Right lung (tissue), 5 donors: Measurements from ENCODE around the gene NCAN. TPM values are rescaled to one million over a fixed set of nuclear protein-coding genes. Genes with fewer than 3 reads are reported as not detected.

Experiments
- DNase-seq, 2 donors: peaks; one replicate each; pipeline ENCODE4 v3.0.0-alpha.2; 2013
- polyA plus RNA-seq, 5 donors: library from polyadenylated mRNA; unstranded; fragments of 120-200 nt; gene quantifications; one replicate each; pipeline versions ENCODE4 v1.2.1 to v1.2.3, GENCODE V29; 2013; ENCODE audit warnings: inconsistent platforms in 1 of 5, low replicate concordance in 1 of 5; ENCODE audit not compliant: insufficient read length in 5 of 5, insufficient read depth in 1 of 5

Gene NCAN
- polyA plus RNA-seq, 5 donors: 0.03 to 0.09 (median 0.05) TPM

GRCh38 chr19:19279062-19279612 lies 67.4 kb downstream of the NCAN start:
- no peak for DNase-seq

GRCh38 chr19:19279853-19280252 lies 68.1 kb downstream of the NCAN start:
- DNase-seq: no peak

GRCh38 chr19:19280561-19280960 lies 68.8 kb downstream of the NCAN start:
- DNase-seq: no peak

- no peak for DNase-seq
Measured at GRCh38 chr19:19285686-19286085, 73.9 kb downstream of the NCAN start.

GRCh38 chr19:19292607-19293006 lies 80.8 kb downstream of the NCAN start:
- DNase-seq: no peak

GRCh38 chr19:19294914-19295313 lies 83.2 kb downstream of the NCAN start:
- DNase-seq: no peak

GRCh38 chr19:19296953-19297689 lies 85.4 kb downstream of the NCAN start:
- no peak for DNase-seq

GRCh38 chr19:19297759-19298158 lies 86.0 kb downstream of the NCAN start:
- DNase-seq: no peak

GRCh38 chr19:19300613-19301012 lies 88.9 kb downstream of the NCAN start:
- DNase-seq: no peak

Other genes starting within 250 kb of the NCAN start
- 100 to 1,000 TPM in 3 of 5 donors, 10 to 100 TPM in 2; 93.2 to 132 (median 100) TPM for gene SUGP2, start 178.4 kb upstream of the NCAN start, polyA plus RNA-seq
- 10 to 100 TPM; 26.6 to 43.7 (median 33.1) TPM for gene ARMC6, start 178.4 kb upstream of the NCAN start, polyA plus RNA-seq
- gene SLC25A42, start 148.0 kb upstream of the NCAN start, polyA plus RNA-seq: 10 to 100 TPM; 10.2 to 15.9 (median 12.9) TPM
- 10 to 100 TPM; 19.4 to 31.3 (median 25.3) TPM for gene TMEM161A, start 73.5 kb upstream of the NCAN start, polyA plus RNA-seq
- gene MEF2B, start 41.7 kb upstream of the NCAN start, polyA plus RNA-seq: 1 to 10 TPM; 1.5 to 3.6 (median 3.5) TPM
- gene BORCS8, start 19.8 kb upstream of the NCAN start, polyA plus RNA-seq: 10 to 100 TPM; 16.3 to 20.7 (median 17.6) TPM
- gene RFXANK, start 19.7 kb upstream of the NCAN start, polyA plus RNA-seq: 10 to 100 TPM; 55.3 to 88.3 (median 68.3) TPM
- 10 to 100 TPM in 4 of 5 donors, 1 to 10 TPM in 1; 9.4 to 14.9 (median 12.6) TPM for gene NR2C2AP, start 8.5 kb upstream of the NCAN start, polyA plus RNA-seq
- 1 to 10 TPM; 4.9 to 9.1 (median 6.0) TPM for gene TM6SF2, start 61.3 kb downstream of the NCAN start, polyA plus RNA-seq
- 10 to 100 TPM; 38.6 to 57.1 (median 50.4) TPM for gene SUGP1, start 108.6 kb downstream of the NCAN start, polyA plus RNA-seq
- gene MAU2, start 108.9 kb downstream of the NCAN start, polyA plus RNA-seq: 10 to 100 TPM; 49.9 to 81.4 (median 61.9) TPM
- 10 to 100 TPM; 33.1 to 57.9 (median 43.8) TPM for gene GATAD2A, start 193.7 kb downstream of the NCAN start, polyA plus RNA-seq